Activated CD4-positive, alpha-beta T cell treated with anti-CD3 and anti-CD28 coated beads for 24 hours (primary cell): ENCODE data around the gene HOTAIR.

ENCODE experiments used
- DNase-seq, 2 donors: peaks; one replicate each; pipeline ENCODE4 v3.0.0-alpha.2; 2020; ENCODE audit warnings: low read depth in 2 of 2

HOTAIR gene

GRCh38 chr12:53976172-53976822 is 1.5 kb upstream of the HOTAIR start:
- no peak for DNase-seq

GRCh38 chr12:53975479-53976152 is 862 bp upstream of the HOTAIR start:
- no peak for DNase-seq

GRCh38 chr12:53975064-53975471 is 314 bp upstream of the HOTAIR start:
- DNase-seq: no peak

- no peak for DNase-seq
These were observed 1.3 kb downstream of the HOTAIR start for GRCh38 chr12:53973236-53974042.

GRCh38 chr12:53972722-53973235 is 2.0 kb downstream of the HOTAIR start, which contains the start of gene HOXC11:
HOXC11 (plus strand) TSS chr12:53973126; CDS start chr12:53973242, 116 bp downstream.
- no peak for DNase-seq

GRCh38 chr12:53972152-53972702 is 2.5 kb downstream of the HOTAIR start:
- no peak for DNase-seq

GRCh38 chr12:53971686-53972085 is 3.1 kb downstream of the HOTAIR start:
- no peak for DNase-seq

- no peak for DNase-seq
These were observed 3.6 kb downstream of the HOTAIR start for GRCh38 chr12:53971129-53971528.

GRCh38 chr12:53970451-53970850 is 4.3 kb downstream of the HOTAIR start:
- DNase-seq: no peak

- DNase-seq: no peak
These were observed 5.0 kb downstream of the HOTAIR start for GRCh38 chr12:53969588-53970259.

- no peak for DNase-seq
These were observed 6.3 kb downstream of the HOTAIR start for GRCh38 chr12:53968214-53969127.

GRCh38 chr12:53967421-53967925 is 7.3 kb downstream of the HOTAIR start:
- DNase-seq: no peak

- DNase-seq: no peak
These were observed 8.2 kb downstream of the HOTAIR start for GRCh38 chr12:53966385-53967133.

- DNase-seq: no peak
These were observed 8.7 kb downstream of the HOTAIR start for GRCh38 chr12:53966085-53966384.

- no peak for DNase-seq
These were observed 9.3 kb downstream of the HOTAIR start for GRCh38 chr12:53965281-53966084.

- no peak for DNase-seq
These were observed 10.4 kb downstream of the HOTAIR start for GRCh38 chr12:53964315-53964713.

GRCh38 chr12:53963434-53964314 is 11.1 kb downstream of the HOTAIR start:
- DNase-seq: no peak

GRCh38 chr12:53963005-53963404 is 11.7 kb downstream of the HOTAIR start:
- no peak for DNase-seq
